ENCODE measurements around the gene RAB33B.

The RAB33B gene

GRCh38 chr4:139454111-139455045, at the start of gene RAB33B:
Gene RAB33B, plus strand, starts transcription at chr4:139454121. Its CDS starts 75 bp downstream, at chr4:139454196.
- POLR2A ChIA-PET = interaction anchor here (1.6 kb wide), 1 partner anchor 439 kb away, joined by 5 read pairs; the partner anchor contains the start of gene NOCT
- Histone ChIP-seq H3K4me1 (ENCODE audit: control insufficient read depth, insufficient read depth, low read length) (0 out of 2 replicates have a peak, but pooled peaks cover 3% of the 10 kb centered on the region), H3K4me3 (ENCODE audit: low read depth, low read length) (peak within 1 kb of the TSS; percentile 87), H3K36me3 (ENCODE audit: control insufficient read depth in 2 of 2, insufficient read depth in 1 of 2, low read length in 2 of 2) (peaks cover 0 to 4% of the 10 kb centered on the region in 2 experiments; a peak in 1 of 3 replicates), H3K27ac (ENCODE audit: extremely low read depth, low read depth, low read length) (peak within 1 kb of the TSS; percentile 84), H3K9me3 (ENCODE audit: control insufficient read depth, insufficient read depth, low read depth, low read length) (no peaks in the 10 kb centered on the region)
- CTCF ChIA-PET = no interaction called here
- TF ChIP-seq ZNF449 (tag by site-specific recombination; IDR thresholded peaks at IDR 0.05) = peak; percentile 86; the same call in 1 of the 2 replicates
- no peak for TF ChIP-seq ZNF555 (tag by site-specific recombination; conservative IDR thresholded peaks at IDR 0.05)
- no peak for TF ChIP-seq SCRT1 (tag by site-specific recombination; IDR thresholded peaks at IDR 0.05; ENCODE audit: borderline replicate concordance)
- TF ChIP-seq ZNF670 (tag by site-specific recombination; IDR thresholded peaks at IDR 0.05; ENCODE audit: low read depth) = no peak
- no peak for TF ChIP-seq ZNF544 (tag by site-specific recombination; IDR thresholded peaks at IDR 0.05)
- TF ChIP-seq KLF1 (tag by site-specific recombination; IDR thresholded peaks at IDR 0.05) = peak; percentile 42
- TF ChIP-seq ATF2 (tag by site-specific recombination; IDR thresholded peaks at IDR 0.05; ENCODE audit: low read depth) = no peak
- no peak for TF ChIP-seq BCL11B (tag by site-specific recombination; IDR thresholded peaks at IDR 0.05; ENCODE audit: low read depth)
- no peak for TF ChIP-seq INSM2 (tag by site-specific recombination; IDR thresholded peaks at IDR 0.05)
- TF ChIP-seq ZNF366 (tag by site-specific recombination; conservative IDR thresholded peaks at IDR 0.05) = 0 out of 2 replicates have a peak, but pooled peaks have one; percentile 38
- TF ChIP-seq ZSCAN16 (tag by site-specific recombination; IDR thresholded peaks at IDR 0.05) = no peak
- TF ChIP-seq ZNF16 (tag by site-specific recombination; IDR thresholded peaks at IDR 0.05; ENCODE audit: low read depth) = no peak
- TF ChIP-seq MZF1 (tag by site-specific recombination; IDR thresholded peaks at IDR 0.05; ENCODE audit: borderline replicate concordance) = 0 out of 2 replicates have a peak, but pooled peaks have one; percentile 27
- peak; percentile 58; the same call in 1 of the 2 replicates for TF ChIP-seq ZBTB6 (tag by site-specific recombination; IDR thresholded peaks at IDR 0.05)
- no peak for TF ChIP-seq ZSCAN4 (tag by site-specific recombination; IDR thresholded peaks at IDR 0.05)
- peak; percentile 75 for TF ChIP-seq ZNF341 (tag by site-specific recombination; IDR thresholded peaks at IDR 0.05; ENCODE audit: low read depth)
- no peak for TF ChIP-seq ZEB2 (tag by site-specific recombination; IDR thresholded peaks at IDR 0.05)
- TF ChIP-seq HOXD13 (CRISPR knock-in tag; IDR thresholded peaks at IDR 0.05; ENCODE audit: borderline replicate concordance) = no peak
- TF ChIP-seq ZSCAN5A (tag by site-specific recombination; IDR thresholded peaks at IDR 0.05) = no peak
- no peak for TF ChIP-seq ZNF23 (tag by site-specific recombination; IDR thresholded peaks at IDR 0.05; ENCODE audit: borderline replicate concordance)
- TF ChIP-seq ZBTB17 (tag by site-specific recombination; IDR thresholded peaks at IDR 0.05) = peak; percentile 95
- no peak for TF ChIP-seq ZNF248 (tag by site-specific recombination; IDR thresholded peaks at IDR 0.05)
- TF ChIP-seq ZSCAN18 (tag by site-specific recombination; IDR thresholded peaks at IDR 0.05) = no peak
- TF ChIP-seq OSR2 (tag by site-specific recombination; IDR thresholded peaks at IDR 0.05) = no peak
- TF ChIP-seq ZIC2 (tag by site-specific recombination; IDR thresholded peaks at IDR 0.05) = no peak
